ENCODE measurements around the gene THSD4.

GRCh38 chr15:71433402-71433801 is 318.1 kb downstream of the THSD4 start:
- TF ChIP-seq EZH2 (IDR thresholded peaks at IDR 0.05; ENCODE audit: borderline replicate concordance, low read length): no peak
- TF ChIP-seq CTCF (conservative IDR thresholded peaks at IDR 0.05 in 1 of 2, IDR thresholded peaks at IDR 0.05 in 1 of 2; ENCODE audit: extremely low read depth in 1 of 2, insufficient read depth in 1 of 2, low read depth in 1 of 2, low read length in 2 of 2): no peak
